PC-9 (cell line): ENCODE data around the gene PAOX.

ENCODE experiments used
- EZH2 ChIP-seq: fragments of 200-600 bp; sonication (generic); IDR thresholded peaks from 2 replicates; pipeline ENCODE4 v1.8.0; 2017; ENCODE audit warnings: antibody characterized with exemption, low read depth
- TF ChIP-seq, protein P1 (sequence below): fragments of 200-600 bp; sonication (generic); conservative IDR thresholded peaks from 2 replicates; pipeline ENCODE4 v1.6.1; 2017; ENCODE audit warnings: mixed run types, antibody characterized with exemption, mild to moderate bottlenecking, moderate library complexity

DNA sequence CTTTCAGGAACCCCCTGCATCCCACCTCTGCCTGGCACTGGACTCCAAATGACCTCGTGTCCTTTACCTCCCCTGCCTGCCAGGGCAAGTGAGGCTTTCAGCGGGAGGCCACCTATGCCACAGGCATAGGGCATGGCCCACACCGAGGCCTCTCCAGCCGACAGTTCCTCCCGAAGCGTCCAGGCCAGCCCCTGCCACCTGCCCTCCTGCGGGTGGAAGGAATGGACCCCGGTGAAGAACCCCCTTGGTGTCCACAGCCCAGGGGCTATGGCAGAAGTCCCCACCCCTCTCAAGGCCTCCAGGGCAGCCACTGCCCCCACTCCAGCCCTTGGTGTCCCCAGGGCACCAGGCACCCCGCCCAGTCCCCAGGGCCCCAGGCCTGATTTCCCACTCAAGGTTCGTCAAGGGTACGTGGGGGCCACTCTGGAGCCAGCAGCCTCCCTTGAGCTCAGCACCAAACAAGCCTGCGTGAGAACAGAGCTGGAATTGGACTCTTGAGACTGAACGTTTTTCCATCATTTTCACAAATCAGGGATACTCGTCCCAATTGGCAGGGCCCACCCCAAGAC, 24.3 kb upstream of the PAOX start:
- TF ChIP-seq, protein P1, sequence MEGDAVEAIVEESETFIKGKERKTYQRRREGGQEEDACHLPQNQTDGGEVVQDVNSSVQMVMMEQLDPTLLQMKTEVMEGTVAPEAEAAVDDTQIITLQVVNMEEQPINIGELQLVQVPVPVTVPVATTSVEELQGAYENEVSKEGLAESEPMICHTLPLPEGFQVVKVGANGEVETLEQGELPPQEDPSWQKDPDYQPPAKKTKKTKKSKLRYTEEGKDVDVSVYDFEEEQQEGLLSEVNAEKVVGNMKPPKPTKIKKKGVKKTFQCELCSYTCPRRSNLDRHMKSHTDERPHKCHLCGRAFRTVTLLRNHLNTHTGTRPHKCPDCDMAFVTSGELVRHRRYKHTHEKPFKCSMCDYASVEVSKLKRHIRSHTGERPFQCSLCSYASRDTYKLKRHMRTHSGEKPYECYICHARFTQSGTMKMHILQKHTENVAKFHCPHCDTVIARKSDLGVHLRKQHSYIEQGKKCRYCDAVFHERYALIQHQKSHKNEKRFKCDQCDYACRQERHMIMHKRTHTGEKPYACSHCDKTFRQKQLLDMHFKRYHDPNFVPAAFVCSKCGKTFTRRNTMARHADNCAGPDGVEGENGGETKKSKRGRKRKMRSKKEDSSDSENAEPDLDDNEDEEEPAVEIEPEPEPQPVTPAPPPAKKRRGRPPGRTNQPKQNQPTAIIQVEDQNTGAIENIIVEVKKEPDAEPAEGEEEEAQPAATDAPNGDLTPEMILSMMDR = no peak
- no peak for TF ChIP-seq EZH2
